ENCODE data around the gene TFEB. TPM values are rescaled to one million over a fixed set of nuclear protein-coding genes. Genes with fewer than 3 reads are reported as not detected.

Gene TFEB
- total RNA-seq, 1 donor from 2014 or later = 5.1 TPM

DNA sequence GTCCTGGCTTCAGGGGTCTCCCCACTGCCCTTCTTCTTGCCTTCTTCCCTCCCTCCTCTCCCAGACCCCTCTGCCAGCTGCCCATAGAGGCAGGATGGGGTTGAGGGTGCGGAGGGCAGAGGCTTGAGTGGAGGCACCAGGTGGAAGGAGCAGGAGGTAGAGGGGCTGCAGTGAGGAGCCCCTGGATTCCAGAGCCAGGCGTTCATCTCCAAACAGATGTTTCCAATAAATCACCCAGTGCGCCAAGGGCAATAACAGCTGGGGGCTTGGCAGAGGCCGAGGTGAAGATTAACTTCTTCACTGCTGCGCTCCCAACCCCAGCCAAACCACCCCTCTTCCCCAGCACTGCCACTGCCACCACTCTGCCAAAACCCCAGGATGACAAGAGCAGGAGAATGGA lies 86.5 kb downstream of the TFEB start:
- no peak overlapping the region for H3K4me3 ChIP-seq (ENCODE audit: low read depth, low read length)
- H3K27me3 ChIP-seq (ENCODE audit: control insufficient read depth, insufficient read depth, low read length) = no peaks in the 10 kb centered on the region
- TF ChIP-seq, protein P1, sequence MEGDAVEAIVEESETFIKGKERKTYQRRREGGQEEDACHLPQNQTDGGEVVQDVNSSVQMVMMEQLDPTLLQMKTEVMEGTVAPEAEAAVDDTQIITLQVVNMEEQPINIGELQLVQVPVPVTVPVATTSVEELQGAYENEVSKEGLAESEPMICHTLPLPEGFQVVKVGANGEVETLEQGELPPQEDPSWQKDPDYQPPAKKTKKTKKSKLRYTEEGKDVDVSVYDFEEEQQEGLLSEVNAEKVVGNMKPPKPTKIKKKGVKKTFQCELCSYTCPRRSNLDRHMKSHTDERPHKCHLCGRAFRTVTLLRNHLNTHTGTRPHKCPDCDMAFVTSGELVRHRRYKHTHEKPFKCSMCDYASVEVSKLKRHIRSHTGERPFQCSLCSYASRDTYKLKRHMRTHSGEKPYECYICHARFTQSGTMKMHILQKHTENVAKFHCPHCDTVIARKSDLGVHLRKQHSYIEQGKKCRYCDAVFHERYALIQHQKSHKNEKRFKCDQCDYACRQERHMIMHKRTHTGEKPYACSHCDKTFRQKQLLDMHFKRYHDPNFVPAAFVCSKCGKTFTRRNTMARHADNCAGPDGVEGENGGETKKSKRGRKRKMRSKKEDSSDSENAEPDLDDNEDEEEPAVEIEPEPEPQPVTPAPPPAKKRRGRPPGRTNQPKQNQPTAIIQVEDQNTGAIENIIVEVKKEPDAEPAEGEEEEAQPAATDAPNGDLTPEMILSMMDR (IDR thresholded peaks at IDR 0.05; ENCODE audit: insufficient read depth, low read length, poor library complexity, severe bottlenecking) = no peak
- H3K36me3 ChIP-seq (ENCODE audit: control insufficient read depth, insufficient read depth, low read length) = no peaks in the 10 kb centered on the region
- DNase-seq (ENCODE audit: low read depth) = no peak

DNA sequence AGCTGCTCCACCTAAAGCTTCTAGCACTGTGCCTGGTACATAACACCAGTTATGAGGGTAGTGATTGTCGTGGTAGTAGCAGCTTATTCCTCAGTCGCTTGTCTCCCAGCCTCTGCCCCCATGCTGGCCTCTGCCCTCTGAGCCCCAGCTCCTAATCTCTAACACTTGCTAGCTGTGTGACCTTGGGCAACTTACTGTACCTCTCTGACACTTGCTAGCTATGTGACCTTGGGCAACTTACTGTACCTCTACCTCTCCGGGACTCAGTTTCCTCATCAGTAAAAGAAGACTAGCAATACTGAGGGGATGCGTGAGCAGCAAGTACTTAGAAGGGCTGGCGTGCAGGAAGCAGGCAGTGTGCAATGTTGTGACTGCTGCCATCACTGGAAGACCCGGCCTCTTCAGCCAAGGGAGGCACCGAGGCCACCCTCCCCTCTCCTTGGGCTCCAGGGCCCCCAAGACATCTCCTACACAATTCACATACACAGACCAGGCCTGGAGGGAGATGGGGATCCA lies 87.3 kb downstream of the TFEB start:
- no peaks in the 10 kb centered on the region for H3K27me3 ChIP-seq (ENCODE audit: control insufficient read depth, insufficient read depth, low read length)
- no peak for DNase-seq (ENCODE audit: low read depth)
- no peak overlapping the region for H3K4me3 ChIP-seq (ENCODE audit: low read depth, low read length)
- TF ChIP-seq, protein P1 (IDR thresholded peaks at IDR 0.05; ENCODE audit: insufficient read depth, low read length, poor library complexity, severe bottlenecking) = no peak
- no peaks in the 10 kb centered on the region for H3K36me3 ChIP-seq (ENCODE audit: control insufficient read depth, insufficient read depth, low read length)

DNA sequence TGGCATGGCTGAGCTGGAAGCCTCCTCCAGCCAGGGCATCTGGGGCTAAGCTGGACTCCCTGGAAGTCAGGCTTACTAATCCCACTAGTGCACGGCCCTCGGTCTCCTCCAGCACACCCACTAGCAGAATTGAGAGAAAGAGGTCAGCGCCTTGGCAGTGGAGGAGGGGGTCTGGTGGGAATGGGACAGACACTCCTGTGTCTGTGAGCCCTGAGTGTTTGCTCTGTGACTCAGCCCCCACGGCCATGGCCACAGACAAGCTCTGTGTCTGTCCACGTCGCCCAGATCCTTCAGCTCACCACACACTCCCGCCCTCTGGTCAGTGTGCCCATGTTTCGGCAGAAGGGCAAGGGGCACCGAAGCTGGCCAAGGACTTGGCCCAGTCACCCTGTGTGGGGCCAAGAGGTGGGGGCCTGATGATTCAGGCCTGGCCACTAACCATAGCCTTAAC lies 88.3 kb downstream of the TFEB start:
- Histone ChIP-seq H3K36me3 (ENCODE audit: control insufficient read depth, insufficient read depth, low read length) (no peaks in the 10 kb centered on the region), H3K27me3 (ENCODE audit: control insufficient read depth, insufficient read depth, low read length) (no peaks in the 10 kb centered on the region), H3K4me3 (ENCODE audit: low read depth, low read length) (no peak overlapping the region)
- TF ChIP-seq, protein P1 (IDR thresholded peaks at IDR 0.05; ENCODE audit: insufficient read depth, low read length, poor library complexity, severe bottlenecking) = no peak
- DNase-seq (ENCODE audit: low read depth) = no peak

- TF ChIP-seq, protein P1 (IDR thresholded peaks at IDR 0.05; ENCODE audit: insufficient read depth, low read length, poor library complexity, severe bottlenecking) = no peak
- no peak overlapping the region for H3K4me3 ChIP-seq (ENCODE audit: low read depth, low read length)
- H3K27me3 ChIP-seq (ENCODE audit: control insufficient read depth, insufficient read depth, low read length) = no peaks in the 10 kb centered on the region
- no peaks in the 10 kb centered on the region for H3K36me3 ChIP-seq (ENCODE audit: control insufficient read depth, insufficient read depth, low read length)
- no peak for DNase-seq (ENCODE audit: low read depth)
These were observed 89.2 kb downstream of the TFEB start for GRCh38 chr6:41646026-41646795.

DNA sequence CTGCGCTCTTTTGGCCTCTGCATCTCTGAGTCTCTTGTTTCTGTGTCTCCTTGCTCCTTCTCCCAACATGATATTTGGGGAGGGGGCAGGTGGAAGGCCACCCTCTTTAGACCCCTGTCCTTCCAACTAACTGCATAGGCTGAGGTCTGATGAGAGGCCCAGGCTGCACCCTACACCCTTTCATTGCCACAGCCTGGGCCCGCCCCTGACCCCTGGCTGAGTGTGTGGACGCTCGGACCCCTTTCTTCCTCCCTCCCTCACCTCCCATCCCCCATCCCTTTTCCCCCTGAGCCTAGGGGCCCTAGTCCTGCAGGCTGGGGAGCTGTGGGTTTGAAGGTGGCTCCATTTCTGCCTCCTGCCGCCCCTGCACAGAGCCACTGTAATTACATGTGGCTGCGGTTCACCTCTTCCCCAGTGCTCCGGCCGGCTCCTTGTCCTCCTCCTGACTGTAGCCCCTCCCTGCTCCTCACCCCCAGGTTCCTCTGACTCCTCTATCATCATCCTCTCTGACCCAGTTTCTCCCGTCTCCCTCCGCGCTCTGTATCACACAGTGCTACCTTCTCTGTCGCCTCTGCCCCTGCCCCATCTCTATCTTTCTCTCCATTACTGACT lies 90.3 kb downstream of the TFEB start:
- Histone ChIP-seq H3K27me3 (ENCODE audit: control insufficient read depth, insufficient read depth, low read length) (no peaks in the 10 kb centered on the region), H3K4me3 (ENCODE audit: low read depth, low read length) (no peak overlapping the region), H3K36me3 (ENCODE audit: control insufficient read depth, insufficient read depth, low read length) (no peaks in the 10 kb centered on the region)
- DNase-seq (ENCODE audit: low read depth) = no peak
- TF ChIP-seq, protein P1 (IDR thresholded peaks at IDR 0.05; ENCODE audit: insufficient read depth, low read length, poor library complexity, severe bottlenecking) = no peak

Data from kidney epithelial cell (primary cell).